HFFc6 (cell line): ENCODE measurements around the gene GNG3. TPM values are rescaled to one million over a fixed set of nuclear protein-coding genes. Genes with fewer than 3 reads are reported as not detected.

ENCODE experiments used
- DNase-seq: peaks from one replicate; pipeline ENCODE4 v3.0.0-alpha.2; 2018
- H3K27ac Mint-ChIP-seq: 2 replicates; pipeline ENCODE4 v1.8.0; 2020; ENCODE audit warnings: mild to moderate bottlenecking, mixed read lengths
- H3K27me3 Mint-ChIP-seq: 2 replicates; pipeline ENCODE4 v1.8.0; 2021; ENCODE audit warnings: mild to moderate bottlenecking, moderate library complexity, mixed read lengths; ENCODE audit not compliant: insufficient read depth
- H3K36me3 Mint-ChIP-seq: 2 replicates; pipeline ENCODE4 v1.8.0; 2021; ENCODE audit warnings: low read depth, mixed read lengths
- H3K4me1 Mint-ChIP-seq: 2 replicates; pipeline ENCODE4 v1.8.0; 2020; ENCODE audit warnings: low read depth, mixed read lengths
- H3K4me3 Mint-ChIP-seq: 2 replicates; pipeline ENCODE4 v1.8.0; 2020; ENCODE audit warnings: mild to moderate bottlenecking, moderate library complexity, mixed read lengths
- H3K9me3 Mint-ChIP-seq: 2 replicates; pipeline ENCODE4 v1.8.0; 2020; ENCODE audit warnings: mild to moderate bottlenecking, mixed read lengths
- total RNA-seq, 6 experiments: library from RNA; stranded (reverse); fragmentation: NEBNext Ultra II Directional; extraction: Animal tissue kit (Norgen Biotek cat#: 25700); gene quantifications; 2 replicates in 1 of 6; 3 replicates in 5 of 6; pipeline ENCODE4 v1.2.3, GENCODE V29; 2021
- TF ChIP-seq, protein P1 (sequence below): fragments of 200-600 bp; sonication (generic); IDR thresholded peaks from 2 replicates; pipeline ENCODE4 v1.5.0; 2021; ENCODE audit warnings: antibody characterized with exemption, mild to moderate bottlenecking

The GNG3 gene
- total RNA-seq, 6 experiments from 2014 or later: not detected

DNA sequence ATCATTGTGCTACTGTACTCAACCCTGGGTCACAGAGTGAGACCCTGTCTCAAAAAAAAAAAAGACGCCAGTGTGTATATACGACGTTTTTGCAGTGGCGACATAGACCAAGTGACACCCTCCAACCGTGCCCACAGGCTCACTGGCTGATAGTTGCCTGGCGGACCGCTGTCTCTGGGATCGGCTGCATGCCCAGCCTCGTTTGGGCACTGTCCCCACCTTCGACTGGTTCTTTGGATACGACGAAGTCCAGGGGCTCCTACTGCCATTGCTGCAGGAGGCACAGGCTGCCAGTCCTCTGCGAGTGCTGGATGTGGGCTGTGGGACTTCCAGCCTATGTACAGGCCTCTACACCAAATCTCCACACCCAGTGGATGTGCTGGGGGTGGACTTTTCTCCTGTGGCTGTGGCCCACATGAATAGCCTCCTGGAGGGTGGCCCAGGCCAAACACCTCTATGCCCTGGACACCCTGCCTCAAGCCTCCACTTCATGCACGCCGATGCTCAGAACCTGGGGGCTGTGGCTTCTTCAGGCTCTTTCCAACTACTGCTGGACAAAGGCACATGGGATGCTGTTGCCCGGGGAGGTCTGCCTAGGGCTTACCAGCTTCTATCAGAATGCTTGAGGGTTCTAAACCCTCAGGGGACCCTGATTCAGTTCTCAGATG is 41.1 kb upstream of the GNG3 start:
- H3K36me3 Mint-ChIP-seq: peaks cover 36% of the 10 kb centered on the region
- peaks cover 33% of the 10 kb centered on the region for H3K4me1 Mint-ChIP-seq
- H3K9me3 Mint-ChIP-seq: peaks cover 5% of the 10 kb centered on the region; the same call in 1 of the 2 replicates
- H3K27me3 Mint-ChIP-seq: peaks cover 10% of the 10 kb centered on the region
- DNase-seq: no peak
- TF ChIP-seq, protein P1, sequence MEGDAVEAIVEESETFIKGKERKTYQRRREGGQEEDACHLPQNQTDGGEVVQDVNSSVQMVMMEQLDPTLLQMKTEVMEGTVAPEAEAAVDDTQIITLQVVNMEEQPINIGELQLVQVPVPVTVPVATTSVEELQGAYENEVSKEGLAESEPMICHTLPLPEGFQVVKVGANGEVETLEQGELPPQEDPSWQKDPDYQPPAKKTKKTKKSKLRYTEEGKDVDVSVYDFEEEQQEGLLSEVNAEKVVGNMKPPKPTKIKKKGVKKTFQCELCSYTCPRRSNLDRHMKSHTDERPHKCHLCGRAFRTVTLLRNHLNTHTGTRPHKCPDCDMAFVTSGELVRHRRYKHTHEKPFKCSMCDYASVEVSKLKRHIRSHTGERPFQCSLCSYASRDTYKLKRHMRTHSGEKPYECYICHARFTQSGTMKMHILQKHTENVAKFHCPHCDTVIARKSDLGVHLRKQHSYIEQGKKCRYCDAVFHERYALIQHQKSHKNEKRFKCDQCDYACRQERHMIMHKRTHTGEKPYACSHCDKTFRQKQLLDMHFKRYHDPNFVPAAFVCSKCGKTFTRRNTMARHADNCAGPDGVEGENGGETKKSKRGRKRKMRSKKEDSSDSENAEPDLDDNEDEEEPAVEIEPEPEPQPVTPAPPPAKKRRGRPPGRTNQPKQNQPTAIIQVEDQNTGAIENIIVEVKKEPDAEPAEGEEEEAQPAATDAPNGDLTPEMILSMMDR: no peak
- peak overlapping the region; percentile 96 for H3K27ac Mint-ChIP-seq
- peak overlapping the region; percentile 99 for H3K4me3 Mint-ChIP-seq

DNA sequence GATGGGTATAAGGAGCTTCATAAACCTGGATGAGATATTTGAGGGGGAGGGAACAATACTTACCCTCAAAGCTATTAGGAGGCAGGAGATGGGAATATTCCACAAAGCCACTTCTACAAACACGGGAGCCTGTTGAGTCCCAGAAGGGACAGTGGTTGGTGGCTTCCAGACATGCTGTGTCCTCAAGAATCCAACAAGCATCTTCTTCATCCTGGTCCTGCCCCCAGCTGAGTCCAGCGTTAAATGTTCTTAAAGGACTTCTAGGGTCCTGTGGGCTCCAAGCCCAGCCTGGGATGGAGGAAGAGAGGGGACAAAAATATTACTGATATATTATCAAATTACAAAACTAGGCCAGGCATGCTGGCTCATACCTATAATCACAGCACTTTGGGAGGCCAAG is 40.0 kb upstream of the GNG3 start:
- DNase-seq: no peak
- Mint-ChIP-seq H3K36me3 (peaks cover 39% of the 10 kb centered on the region), H3K4me3 (peak overlapping the region; percentile 99), H3K27me3 (peaks cover 10% of the 10 kb centered on the region), H3K9me3 (peaks cover 5% of the 10 kb centered on the region; the same call in 1 of the 2 replicates), H3K27ac (peak overlapping the region; percentile 96), H3K4me1 (peaks cover 43% of the 10 kb centered on the region)
- TF ChIP-seq, protein P1: no peak

DNA sequence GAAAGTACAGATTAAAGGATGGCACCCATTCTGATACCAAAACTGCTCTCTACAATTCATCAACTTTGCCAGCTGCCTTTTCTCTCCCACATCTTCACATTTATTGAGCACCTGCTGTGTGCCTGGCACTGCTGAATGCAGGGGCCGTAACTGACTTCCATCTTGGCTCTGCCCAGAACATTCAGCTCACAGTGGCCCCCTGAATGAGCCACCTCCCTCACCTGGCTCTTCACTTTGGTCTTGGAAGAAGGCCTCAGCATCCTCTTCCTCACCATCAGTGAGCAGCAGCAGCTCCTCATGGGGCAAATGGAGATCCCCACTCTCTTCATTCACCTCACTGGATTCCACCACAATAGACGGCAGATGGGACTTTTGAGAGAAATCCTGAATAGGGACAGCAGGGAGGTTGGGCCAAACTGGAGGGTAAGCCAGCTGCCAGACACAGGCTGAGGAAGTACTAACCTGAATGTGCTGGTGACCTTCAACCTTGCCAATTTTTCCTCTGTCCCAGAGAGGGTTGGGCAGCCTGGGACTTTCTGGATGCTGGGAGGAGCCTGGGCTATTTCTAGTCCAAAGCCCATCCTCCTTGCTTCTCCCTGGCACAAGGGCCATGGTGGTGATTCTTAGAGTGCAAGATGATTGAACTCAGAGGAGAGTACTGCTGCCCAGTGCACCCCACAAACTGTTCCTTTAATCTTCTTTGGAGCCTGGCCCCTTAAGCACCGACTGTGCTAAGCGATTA is 37.9 kb upstream of the GNG3 start:
- no peak for DNase-seq
- TF ChIP-seq, protein P1: no peak
- H3K27ac Mint-ChIP-seq: peak overlapping the region; percentile 59
- H3K36me3 Mint-ChIP-seq: peaks cover 33% of the 10 kb centered on the region
- H3K4me1 Mint-ChIP-seq: peaks cover 50% of the 10 kb centered on the region
- no peak overlapping the region; the same call in 1 of the 2 replicates for H3K4me3 Mint-ChIP-seq
- H3K9me3 Mint-ChIP-seq: peaks cover 5% of the 10 kb centered on the region; the same call in 1 of the 2 replicates
- H3K27me3 Mint-ChIP-seq: peaks cover 10% of the 10 kb centered on the region

DNA sequence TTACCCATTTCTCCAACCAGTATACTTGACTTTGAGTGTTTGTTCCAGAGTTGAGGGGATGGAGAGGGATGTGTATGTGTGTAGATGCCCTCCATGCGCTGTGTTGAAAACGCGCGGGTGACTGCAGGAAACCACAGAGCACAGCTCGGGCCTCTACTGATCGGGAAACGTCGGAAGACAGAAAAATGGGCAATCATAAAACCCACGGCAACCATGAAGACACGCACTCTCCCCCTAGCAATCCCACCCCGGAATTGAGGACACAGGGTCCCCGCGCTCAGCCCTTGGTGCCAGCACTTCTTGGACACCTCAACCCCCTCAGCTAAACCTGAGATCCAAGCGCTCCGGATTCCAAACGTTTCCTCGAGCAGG is 36.3 kb upstream of the GNG3 start:
- no peaks in the 10 kb centered on the region for H3K9me3 Mint-ChIP-seq
- TF ChIP-seq, protein P1: no peak
- H3K4me3 Mint-ChIP-seq: peak overlapping the region; percentile 99
- peaks cover 50% of the 10 kb centered on the region for H3K4me1 Mint-ChIP-seq
- peaks cover 1% of the 10 kb centered on the region; the same call in 1 of the 2 replicates for H3K27me3 Mint-ChIP-seq
- DNase-seq: no peak
- peak overlapping the region; percentile 97 for H3K27ac Mint-ChIP-seq
- peaks cover 26% of the 10 kb centered on the region for H3K36me3 Mint-ChIP-seq

DNA sequence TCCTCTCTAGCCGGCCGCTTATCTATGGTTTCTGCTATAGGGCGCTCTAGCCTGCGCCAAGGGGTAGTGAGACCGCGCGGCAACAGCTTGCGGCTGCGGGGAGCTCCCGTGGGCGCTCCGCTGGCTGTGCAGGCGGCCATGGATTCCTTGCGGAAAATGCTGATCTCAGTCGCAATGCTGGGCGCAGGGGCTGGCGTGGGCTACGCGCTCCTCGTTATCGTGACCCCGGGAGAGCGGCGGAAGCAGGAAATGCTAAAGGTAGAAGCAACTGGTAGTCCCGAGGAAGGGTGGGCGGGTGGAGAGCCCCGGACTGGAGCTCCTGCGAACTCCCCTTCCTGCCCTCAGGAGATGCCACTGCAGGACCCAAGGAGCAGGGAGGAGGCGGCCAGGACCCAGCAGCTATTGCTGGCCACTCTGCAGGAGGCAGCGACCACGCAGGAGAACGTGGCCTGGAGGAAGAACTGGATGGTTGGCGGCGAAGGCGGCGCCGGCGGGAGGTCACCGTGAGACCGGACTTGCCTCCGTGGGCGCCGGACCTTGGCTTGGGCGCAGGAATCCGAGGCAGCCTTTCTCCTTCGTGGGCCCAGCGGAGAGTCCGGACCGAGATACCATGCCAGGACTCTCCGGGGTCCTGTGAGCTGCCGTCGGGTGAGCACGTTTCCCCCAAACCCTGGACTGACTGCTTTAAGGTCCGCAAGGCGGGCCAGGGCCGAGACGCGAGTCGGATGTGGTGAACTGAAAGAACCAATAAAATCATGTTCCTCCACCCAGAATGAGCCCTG is 35.7 kb upstream of the GNG3 start, which contains the start of the genes LBHD1 and UQCC3:
TSS of gene LBHD1 (minus strand) at position 660 of the 782 bp plus-strand sequence. CDS start 2,236 bp downstream, outside the sequence.
TSS of gene UQCC3 (plus strand) at position 66 of the 782 bp plus-strand sequence. CDS start at position 139, 73 bp downstream.
- Mint-ChIP-seq H3K27me3 (peaks cover 1% of the 10 kb centered on the region; the same call in 1 of the 2 replicates), H3K9me3 (no peaks in the 10 kb centered on the region), H3K36me3 (peaks cover 21% of the 10 kb centered on the region), H3K27ac (peak within 1 kb of the TSS; percentile 97), H3K4me3 (peak within 1 kb of the TSS; percentile 99), H3K4me1 (peaks cover 45% of the 10 kb centered on the region)
- DNase-seq: peak; percentile 84
- TF ChIP-seq, protein P1: no peak
